Neural progenitor cell (in vitro differentiated cells): ENCODE results near the gene ZNF91.

Experiments used
- EZH2 ChIP-seq: fragments of 200-600 bp; sonication (generic); IDR thresholded peaks from 2 replicates; pipeline ENCODE4 v1.6.1; 2017; ENCODE audit warnings: antibody characterized with exemption, mild to moderate bottlenecking, moderate library complexity
- EZH2phosphoT487 ChIP-seq: fragments of 200-600 bp; sonication (generic); IDR thresholded peaks from 2 replicates; pipeline ENCODE4 v1.6.1; 2017; ENCODE audit warnings: antibody characterized with exemption
- TF ChIP-seq, protein P1 (sequence below): fragments of 200-600 bp; sonication (generic); IDR thresholded peaks from 2 replicates; pipeline ENCODE4 v1.5.1; 2017; ENCODE audit warnings: antibody characterized with exemption, mild to moderate bottlenecking

GRCh38 chr19:23403052-23403451, 7.8 kb upstream of the ZNF91 start:
- TF ChIP-seq, protein P1, sequence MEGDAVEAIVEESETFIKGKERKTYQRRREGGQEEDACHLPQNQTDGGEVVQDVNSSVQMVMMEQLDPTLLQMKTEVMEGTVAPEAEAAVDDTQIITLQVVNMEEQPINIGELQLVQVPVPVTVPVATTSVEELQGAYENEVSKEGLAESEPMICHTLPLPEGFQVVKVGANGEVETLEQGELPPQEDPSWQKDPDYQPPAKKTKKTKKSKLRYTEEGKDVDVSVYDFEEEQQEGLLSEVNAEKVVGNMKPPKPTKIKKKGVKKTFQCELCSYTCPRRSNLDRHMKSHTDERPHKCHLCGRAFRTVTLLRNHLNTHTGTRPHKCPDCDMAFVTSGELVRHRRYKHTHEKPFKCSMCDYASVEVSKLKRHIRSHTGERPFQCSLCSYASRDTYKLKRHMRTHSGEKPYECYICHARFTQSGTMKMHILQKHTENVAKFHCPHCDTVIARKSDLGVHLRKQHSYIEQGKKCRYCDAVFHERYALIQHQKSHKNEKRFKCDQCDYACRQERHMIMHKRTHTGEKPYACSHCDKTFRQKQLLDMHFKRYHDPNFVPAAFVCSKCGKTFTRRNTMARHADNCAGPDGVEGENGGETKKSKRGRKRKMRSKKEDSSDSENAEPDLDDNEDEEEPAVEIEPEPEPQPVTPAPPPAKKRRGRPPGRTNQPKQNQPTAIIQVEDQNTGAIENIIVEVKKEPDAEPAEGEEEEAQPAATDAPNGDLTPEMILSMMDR: no peak
- TF ChIP-seq EZH2 (no peak), EZH2phosphoT487 (no peak)
